ENCODE measurements around the gene SUPT3H. TPM values are rescaled to one million over a fixed set of nuclear protein-coding genes. Genes with fewer than 3 reads are reported as not detected.

SUPT3H gene
- total and polyA plus RNA-seq, 12 donors, result 2.1 to 6.2 (median 3.5) TPM

DNA sequence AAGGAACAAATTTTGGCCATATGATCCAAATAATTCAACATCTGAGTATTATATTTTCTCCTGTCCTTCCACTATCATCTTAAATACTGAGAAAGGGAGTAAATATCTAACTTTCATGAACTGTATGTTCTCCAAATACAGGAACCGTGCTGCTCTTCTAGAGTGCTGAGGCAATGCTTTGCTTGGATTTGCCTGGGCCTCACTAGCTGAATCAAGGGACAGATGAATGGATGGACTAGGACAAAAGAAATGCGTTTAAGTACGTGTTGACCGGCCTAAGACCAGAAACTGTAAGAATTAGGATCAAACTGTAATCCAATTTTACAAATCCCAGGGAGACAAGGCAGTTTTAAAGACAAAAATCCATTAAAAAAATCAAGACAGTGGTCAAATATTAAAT lies 412.0 kb downstream of the SUPT3H start:
- no peak for ATAC-seq
- H3K27ac ChIP-seq, result no peak overlapping the region

GRCh38 chr6:44960898-44961297 lies 416.8 kb downstream of the SUPT3H start:
- no peaks in the 10 kb centered on the region for H3K4me1 ChIP-seq
- WGBS, 2 donors, result 89% methylated on average over 4 of the region's 4 CpGs
- H3K4me3 ChIP-seq, result no peak overlapping the region
- H3K9me3 ChIP-seq, result no peaks in the 10 kb centered on the region
- no peak for TF ChIP-seq CTCF (IDR thresholded peaks at IDR 0.05)
- no peak overlapping the region for H3K27ac ChIP-seq
- H3K36me3 ChIP-seq, result no peaks in the 10 kb centered on the region
- DNase-seq (no peak), ATAC-seq (no peak)
- no peaks in the 10 kb centered on the region for H3K27me3 ChIP-seq
- intact Hi-C loops (cut with DNase I), result no loop called here

More for the DNA sequence above, 412.0 kb downstream of the SUPT3H start:
- intact Hi-C loops (cut with DNase I), result no loop called here
- H3K4me1 ChIP-seq, result peaks cover 0 to 20% (median 9%) of the 10 kb centered on the region in 9 donors
- DNase-seq, result no peak
- H3K27me3 ChIP-seq, result no peaks in the 10 kb centered on the region
- 93 to 98% methylated on average over 4 of the region's 4 CpGs for WGBS, 2 donors
- H3K4me3 ChIP-seq, result no peak overlapping the region
- TF ChIP-seq CTCF (IDR thresholded peaks at IDR 0.05), result no peak
- no peaks in the 10 kb centered on the region for H3K9me3 ChIP-seq
- no peaks in the 10 kb centered on the region for H3K36me3 ChIP-seq

DNA sequence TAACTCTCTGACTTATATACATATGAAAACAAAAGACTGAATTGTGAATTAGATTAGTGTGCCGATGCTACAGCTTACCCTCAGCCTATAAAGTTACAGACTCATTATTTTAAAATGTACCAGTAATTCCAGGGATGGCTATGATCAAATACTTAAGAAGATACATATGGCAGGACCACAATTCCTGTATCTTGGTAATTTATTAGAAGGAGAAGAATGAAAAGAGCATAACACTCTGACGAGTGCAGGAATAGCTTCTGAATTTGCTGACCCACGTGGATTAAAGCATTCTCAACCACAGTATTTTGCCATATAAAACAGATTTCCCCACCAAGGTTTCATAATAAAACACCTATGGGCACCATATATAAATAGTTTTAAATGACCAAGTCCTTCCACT lies 418.1 kb downstream of the SUPT3H start:
- WGBS, 2 donors, result 89 to 91% methylated on average over 3 of the region's 3 CpGs
- Histone ChIP-seq H3K27ac (no peak overlapping the region), H3K27me3 (no peaks in the 10 kb centered on the region), H3K4me3 (no peak overlapping the region), H3K4me1 (no peaks in the 10 kb centered on the region), H3K36me3 (no peaks in the 10 kb centered on the region), H3K9me3 (no peaks in the 10 kb centered on the region)
- intact Hi-C loops (cut with DNase I), result no loop called here
- no peak for ATAC-seq
- DNase-seq, result no peak
- no peak for TF ChIP-seq CTCF (IDR thresholded peaks at IDR 0.05)

- no peak overlapping the region for H3K27ac ChIP-seq
- ATAC-seq (no peak), DNase-seq (no peak)
- no peaks in the 10 kb centered on the region for H3K4me1 ChIP-seq
- TF ChIP-seq CTCF (IDR thresholded peaks at IDR 0.05), result no peak
- peaks cover 0 to 11% (median 0%) of the 10 kb centered on the region in 9 donors for H3K36me3 ChIP-seq
- H3K27me3 ChIP-seq, result no peaks in the 10 kb centered on the region
- H3K9me3 ChIP-seq, result no peaks in the 10 kb centered on the region
- WGBS, 2 donors, result 93 to 94% methylated on average over 4 of the region's 4 CpGs
- H3K4me3 ChIP-seq, result no peak overlapping the region
- intact Hi-C loops (cut with DNase I), result no loop called here
Measured at GRCh38 chr6:44957156-44957555, 420.6 kb downstream of the SUPT3H start.

Data from heart right ventricle (tissue), 16 donors.